Measurements from ENCODE around the gene FIGNL1. TPM values are rescaled to one million over a fixed set of nuclear protein-coding genes. Genes with fewer than 3 reads are reported as not detected.

Gene FIGNL1
- total RNA-seq, 1 experiment from 2014 or later, result 28.1 TPM

DNA sequence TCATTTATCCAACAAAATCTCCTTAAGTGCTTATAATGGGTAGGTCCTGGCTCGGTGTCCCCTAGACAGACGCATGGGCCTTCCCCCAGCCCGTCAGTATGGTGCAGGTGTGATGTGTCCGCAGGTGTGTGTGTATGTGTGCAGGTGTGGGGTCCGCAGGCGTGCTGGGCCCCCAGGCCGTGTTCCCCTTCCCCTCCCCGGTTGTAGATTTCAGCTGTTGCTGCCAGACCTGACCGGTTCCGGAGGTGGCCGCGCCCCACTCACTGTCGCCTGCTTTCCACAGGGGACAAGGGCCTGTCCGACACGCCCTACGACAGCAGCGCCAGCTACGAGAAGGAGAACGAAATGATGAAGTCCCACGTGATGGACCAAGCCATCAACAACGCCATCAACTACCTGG lies 50.5 kb downstream of the FIGNL1 start:
- RAD21 ChIA-PET (ENCODE audit: low non-redundant PET in 1 of 2, low total read pairs in 2 of 2, uncharacterized antibody in 2 of 2, unreplicated experiment in 2 of 2), result no interaction called here

DNA sequence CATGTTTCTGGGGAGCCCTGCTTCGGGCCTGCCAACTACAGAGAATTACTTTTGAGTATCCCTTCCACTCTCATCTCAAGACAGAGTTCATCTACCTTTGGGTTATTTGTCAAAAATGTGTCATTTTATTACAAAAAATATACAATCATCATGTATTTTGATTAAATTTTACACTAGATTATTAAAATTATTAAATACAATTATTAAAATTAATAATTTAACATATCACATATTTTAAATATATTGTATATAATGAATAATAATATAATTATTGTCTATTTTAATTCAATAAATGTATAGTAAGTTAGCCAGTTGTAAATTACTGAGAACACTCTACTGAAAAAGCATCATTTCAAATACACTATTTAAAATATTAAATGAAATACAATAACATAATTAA lies 50.9 kb downstream of the FIGNL1 start:
- Histone ChIP-seq H3K4me1 (ENCODE audit: control insufficient read depth in 1 of 2, insufficient read depth in 2 of 2, low read length in 2 of 2) (no peaks in the 10 kb centered on the region), H3K9ac (ENCODE audit: low read length) (no peak overlapping the region), H3K9me2 (ENCODE audit: insufficient read depth) (no peaks in the 10 kb centered on the region), H2AFZ (ENCODE audit: low read depth, low read length, poor library complexity, severe bottlenecking) (no peak overlapping the region), H3K9me3 (ENCODE audit: control insufficient read depth in 1 of 2, insufficient read depth in 1 of 2, low read depth in 1 of 2, low read length in 2 of 2) (no peaks in the 10 kb centered on the region), H3K27me3 (ENCODE audit: insufficient read depth, low read length) (peaks cover 41% of the 10 kb centered on the region), H4K20me1 (ENCODE audit: insufficient read depth) (no peaks in the 10 kb centered on the region), H3K4me2 (ENCODE audit: low read length) (no peak overlapping the region), H3K27ac (ENCODE audit: low read depth, low read length) (no peak overlapping the region), H3K4me3 (replicated peaks in 1 of 2; ENCODE audit: low read depth in 1 of 2, low read length in 2 of 2) (no peak overlapping the region), H3K79me2 (ENCODE audit: insufficient read depth, low read length) (no peaks in the 10 kb centered on the region), H3K36me3 (ENCODE audit: control insufficient read depth in 1 of 2, insufficient read depth in 2 of 2, low read length in 2 of 2) (no peaks in the 10 kb centered on the region)
- ATAC-seq (no peak), DNase-seq (ENCODE audit: low read depth, low spot score) (no peak)
- POLR2A ChIA-PET, result no interaction called here
- RAD21 ChIA-PET (ENCODE audit: low non-redundant PET in 1 of 2, low total read pairs in 2 of 2, uncharacterized antibody in 2 of 2, unreplicated experiment in 2 of 2), result no interaction called here
- CTCF ChIA-PET, result no interaction called here
- TF ChIP-seq POLR2AphosphoS5 (IDR thresholded peaks at IDR 0.05; ENCODE audit: low read depth, low read length), result no peak
- no peak for TF ChIP-seq ZFX (IDR thresholded peaks at IDR 0.05)
- TF ChIP-seq SIN3A (IDR thresholded peaks at IDR 0.05; ENCODE audit: low read depth), result no peak
- no peak for TF ChIP-seq EZH2phosphoT487 (IDR thresholded peaks at IDR 0.05; ENCODE audit: borderline replicate concordance)
- TF ChIP-seq, protein P1, sequence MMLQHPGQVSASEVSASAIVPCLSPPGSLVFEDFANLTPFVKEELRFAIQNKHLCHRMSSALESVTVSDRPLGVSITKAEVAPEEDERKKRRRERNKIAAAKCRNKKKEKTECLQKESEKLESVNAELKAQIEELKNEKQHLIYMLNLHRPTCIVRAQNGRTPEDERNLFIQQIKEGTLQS (IDR thresholded peaks at IDR 0.05), result no peak
- no peak for TF ChIP-seq FOSL1 (IDR thresholded peaks at IDR 0.05; ENCODE audit: low read depth)
- TF ChIP-seq CEBPB (IDR thresholded peaks at IDR 0.05; ENCODE audit: low read depth), result no peak
- TF ChIP-seq, protein P2, sequence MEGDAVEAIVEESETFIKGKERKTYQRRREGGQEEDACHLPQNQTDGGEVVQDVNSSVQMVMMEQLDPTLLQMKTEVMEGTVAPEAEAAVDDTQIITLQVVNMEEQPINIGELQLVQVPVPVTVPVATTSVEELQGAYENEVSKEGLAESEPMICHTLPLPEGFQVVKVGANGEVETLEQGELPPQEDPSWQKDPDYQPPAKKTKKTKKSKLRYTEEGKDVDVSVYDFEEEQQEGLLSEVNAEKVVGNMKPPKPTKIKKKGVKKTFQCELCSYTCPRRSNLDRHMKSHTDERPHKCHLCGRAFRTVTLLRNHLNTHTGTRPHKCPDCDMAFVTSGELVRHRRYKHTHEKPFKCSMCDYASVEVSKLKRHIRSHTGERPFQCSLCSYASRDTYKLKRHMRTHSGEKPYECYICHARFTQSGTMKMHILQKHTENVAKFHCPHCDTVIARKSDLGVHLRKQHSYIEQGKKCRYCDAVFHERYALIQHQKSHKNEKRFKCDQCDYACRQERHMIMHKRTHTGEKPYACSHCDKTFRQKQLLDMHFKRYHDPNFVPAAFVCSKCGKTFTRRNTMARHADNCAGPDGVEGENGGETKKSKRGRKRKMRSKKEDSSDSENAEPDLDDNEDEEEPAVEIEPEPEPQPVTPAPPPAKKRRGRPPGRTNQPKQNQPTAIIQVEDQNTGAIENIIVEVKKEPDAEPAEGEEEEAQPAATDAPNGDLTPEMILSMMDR (IDR thresholded peaks at IDR 0.05 in 2 of 3, conservative IDR thresholded peaks at IDR 0.05 in 1 of 3; ENCODE audit: borderline replicate concordance in 1 of 3, insufficient read depth in 1 of 3, low read depth in 2 of 3, low read length in 2 of 3), result no peak
- TF ChIP-seq SRF (IDR thresholded peaks at IDR 0.05; ENCODE audit: low read depth), result no peak
- no peak for TF ChIP-seq RAD21 (IDR thresholded peaks at IDR 0.05; ENCODE audit: low read depth)
- TF ChIP-seq ZNF274 (IDR thresholded peaks at IDR 0.05; ENCODE audit: low read depth, low read length), result no peak
- intact Hi-C loops (cut with micrococcal nuclease), result no loop called here
- no TSS peak for BruUV-seq (replicated peaks)

More for the DNA sequence above, 50.5 kb downstream of the FIGNL1 start:
- Histone ChIP-seq H3K36me3 (ENCODE audit: control insufficient read depth in 1 of 2, insufficient read depth in 2 of 2, low read length in 2 of 2) (no peaks in the 10 kb centered on the region), H3K4me3 (replicated peaks in 1 of 2; ENCODE audit: low read depth in 1 of 2, low read length in 2 of 2) (no peak overlapping the region), H3K9ac (ENCODE audit: low read length) (no peak overlapping the region), H3K9me2 (ENCODE audit: insufficient read depth) (no peaks in the 10 kb centered on the region), H3K79me2 (ENCODE audit: insufficient read depth, low read length) (no peaks in the 10 kb centered on the region), H3K9me3 (ENCODE audit: control insufficient read depth in 1 of 2, insufficient read depth in 1 of 2, low read depth in 1 of 2, low read length in 2 of 2) (no peaks in the 10 kb centered on the region), H3K4me2 (ENCODE audit: low read length) (no peak overlapping the region), H3K27ac (ENCODE audit: low read depth, low read length) (no peak overlapping the region), H3K4me1 (ENCODE audit: control insufficient read depth in 1 of 2, insufficient read depth in 2 of 2, low read length in 2 of 2) (no peaks in the 10 kb centered on the region), H2AFZ (ENCODE audit: low read depth, low read length, poor library complexity, severe bottlenecking) (no peak overlapping the region), H4K20me1 (ENCODE audit: insufficient read depth) (no peaks in the 10 kb centered on the region), H3K27me3 (ENCODE audit: insufficient read depth, low read length) (peaks cover 41% of the 10 kb centered on the region)
- ATAC-seq, result no peak
- no TSS peak for BruUV-seq (replicated peaks)
- ChIA-PET POLR2A (no interaction called here), CTCF (no interaction called here)
- intact Hi-C loops (cut with micrococcal nuclease), result no loop called here
- DNase-seq (ENCODE audit: low read depth, low spot score), result no peak
- TF ChIP-seq POLR2AphosphoS5 (IDR thresholded peaks at IDR 0.05; ENCODE audit: low read depth, low read length), result no peak

Data from HCT116 (cell line).